AG04449 (cell line): ENCODE measurements around the gene IL7R.

ENCODE experiments used
- CTCF ChIA-PET: fragments of 350-600 bp; formaldehyde crosslinking; extraction: SDS; loops from one replicate; lab custom pipeline; 2021; ENCODE audit warnings: antibody characterized with exemption; lab: Yijun Ruan, JAX
- POLR2A ChIA-PET: fragments of 400-600, 350-600 bp; formaldehyde crosslinking; extraction: SDS; loops from one replicate; lab custom pipeline; 2020; ENCODE audit warnings: antibody characterized with exemption, inconsistent platforms; lab: Yijun Ruan, JAX
- DNase-seq: peaks from one replicate; pipeline ENCODE4 v3.0.0-alpha.2; 2010; ENCODE audit warnings: low read depth, low spot score
- H3K4me3 ChIP-seq: 2 replicates; pipeline ENCODE4 v1.5.1; 2011; ENCODE audit warnings: low read depth, mild to moderate bottlenecking, control low read depth, low read length
- CTCF ChIP-seq: IDR thresholded peaks from one replicate; pipeline ENCODE4 v1.5.1; 2011; ENCODE audit warnings: mild to moderate bottlenecking, moderate library complexity, low read length, control low read depth, inconsistent platforms; ENCODE audit not compliant: insufficient read depth; ENCODE audit errors: missing control alignments

Gene IL7R

DNA sequence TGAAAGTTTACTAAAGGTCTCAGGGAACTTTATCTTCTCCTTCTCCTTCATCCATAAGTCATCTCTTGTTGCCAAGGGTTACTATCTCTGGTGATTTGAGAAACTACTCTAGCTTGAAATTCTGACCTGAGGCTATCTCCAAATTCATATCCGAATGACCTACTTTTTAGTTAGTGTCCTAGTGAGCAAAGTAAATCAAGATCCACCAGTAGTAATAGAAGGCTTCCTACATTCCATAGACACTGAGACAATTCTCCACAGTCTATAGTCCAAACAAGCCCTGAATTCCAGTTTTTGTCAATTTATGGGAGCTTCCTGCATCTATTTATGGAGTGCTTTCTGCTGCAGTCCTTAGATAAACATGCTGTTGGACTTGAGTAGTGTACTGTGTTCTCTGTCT, 5.0 kb downstream of the IL7R start:
- H3K4me3 ChIP-seq, result no peak overlapping the region
- CTCF ChIA-PET, result interaction anchor here (1.1 kb wide), 1 partner anchor 86 kb away, joined by 4 read pairs; no protein-coding TSS in a partner anchor
- POLR2A ChIA-PET, result interaction anchor here (0.6 kb wide), 1 partner anchor 9 kb away, joined by 3 read pairs; no protein-coding TSS in a partner anchor
- no peak for TF ChIP-seq CTCF
- DNase-seq, result no peak

GRCh38 chr5:35862126-35862525, 5.4 kb downstream of the IL7R start:
- CTCF ChIA-PET, result interaction anchor here (1.0 to 1.1 kb wide), 2 partner anchors 12 to 86 kb away, joined by 3 to 4 read pairs; no protein-coding TSS in a partner anchor
- no peak for DNase-seq
- H3K4me3 ChIP-seq, result no peak overlapping the region
- POLR2A ChIA-PET, result interaction anchor here (0.6 kb wide), 2 partner anchors 9 to 10 kb away, joined by 3 read pairs; no protein-coding TSS in a partner anchor
- TF ChIP-seq CTCF, result no peak

DNA sequence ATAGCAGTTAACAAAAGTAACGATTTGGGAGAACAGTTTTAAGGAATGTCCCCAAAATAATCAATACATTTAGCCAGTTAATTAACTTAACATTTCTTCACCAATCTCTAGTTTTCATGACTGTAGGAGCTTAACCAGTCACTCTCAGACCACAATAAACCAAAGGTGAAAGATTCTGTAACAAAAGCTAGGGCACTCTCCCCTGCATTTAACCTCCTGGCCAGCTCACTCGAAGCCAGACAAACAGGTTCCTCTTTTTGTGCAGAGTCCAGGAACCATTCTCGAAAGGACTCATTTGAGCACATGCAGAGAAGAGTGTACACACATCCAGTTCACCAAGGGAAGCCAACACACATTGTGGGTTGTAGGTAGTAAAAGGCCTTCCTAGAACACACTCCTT, 6.5 kb downstream of the IL7R start:
- CTCF ChIA-PET, result interaction anchor here (0.9 to 1.7 kb wide), 5 partner anchors 11 to 86 kb away, joined by 3 to 5 read pairs (median 4); no protein-coding TSS in a partner anchor
- POLR2A ChIA-PET, result no interaction called here
- H3K4me3 ChIP-seq, result no peak overlapping the region
- no peak for TF ChIP-seq CTCF
- no peak for DNase-seq

GRCh38 chr5:35867998-35868397, 11.3 kb downstream of the IL7R start:
- ChIA-PET POLR2A (no interaction called here), CTCF (no interaction called here)
- no peak overlapping the region for H3K4me3 ChIP-seq

GRCh38 chr5:35869685-35870277, 13.1 kb downstream of the IL7R start:
- CTCF ChIA-PET, result no interaction called here
- no peak overlapping the region for H3K4me3 ChIP-seq
- POLR2A ChIA-PET, result no interaction called here
- DNase-seq, result no peak
- TF ChIP-seq CTCF, result no peak

More at GRCh38 chr5:35867998-35868397, 11.3 kb downstream of the IL7R start:
- no peak for DNase-seq
- TF ChIP-seq CTCF, result no peak

GRCh38 chr5:35870605-35871004, 13.9 kb downstream of the IL7R start:
- DNase-seq, result no peak
- POLR2A ChIA-PET, result interaction anchor here (0.7 kb wide), 1 partner anchor 9 kb away, joined by 3 read pairs; no protein-coding TSS in a partner anchor
- CTCF ChIA-PET, result no interaction called here
- no peak overlapping the region for H3K4me3 ChIP-seq
- no peak for TF ChIP-seq CTCF
